PC-3 (cell line): ENCODE results near the gene SYT14. TPM values are rescaled to one million over a fixed set of nuclear protein-coding genes. Genes with fewer than 3 reads are reported as not detected.

ENCODE experiments used
- ATAC-seq: fragments of 200-7000 bp; cut with Tn5 transposase; 2 replicates; pipeline ENCODE4 v1.9.1; 2020; ENCODE audit warnings: mild to moderate bottlenecking, moderate library complexity
- BruUV-seq: library from RNA; stranded (reverse); fragments of 400-500 nt; replicated peaks from 2 replicates; lab custom pipeline; 2021; lab: Mats Ljungman, UMichigan
- CTCF ChIA-PET: fragments of 300-600 bp; sonication (Branson Sonifier 250); formaldehyde crosslinking; loops from one replicate; lab custom pipeline; 2022; ENCODE audit warnings: antibody characterized with exemption; lab: Charles Lee
- POLR2A ChIA-PET: fragments of 300-600 bp; sonication (Branson Sonifier 250); formaldehyde crosslinking; loops from one replicate; lab custom pipeline; 2022; ENCODE audit warnings: antibody characterized with exemption; ENCODE audit not compliant: unreplicated experiment; lab: Charles Lee
- DNase-seq: peaks from one replicate; pipeline ENCODE4 v3.0.0-alpha.2; 2015
- H2AFZ ChIP-seq: fragments of 300-600 bp; sonication (generic); 2 replicates; pipeline ENCODE4 v1.6.0; 2016; ENCODE audit warnings: antibody characterized with exemption, low read length
- H3F3A ChIP-seq: fragments of 300-600 bp; sonication (generic); one replicate; pipeline ENCODE4 v1.6.0; 2017; ENCODE audit warnings: antibody characterized with exemption, low read length, control low read depth, mild to moderate bottlenecking; ENCODE audit not compliant: unreplicated experiment
- H3K27ac ChIP-seq: fragments of 300-600 bp; sonication (generic); 2 replicates; pipeline ENCODE4 v1.5.1; 2016; ENCODE audit warnings: mild to moderate bottlenecking, low read length
- H3K27me3 ChIP-seq: fragments of 300-600 bp; sonication (generic); 2 replicates; pipeline ENCODE4 v1.6.1; 2016; ENCODE audit warnings: low read length, mixed read lengths
- H3K36me3 ChIP-seq: fragments of 300-600 bp; sonication (generic); 2 replicates; pipeline ENCODE4 v1.6.1; 2016; ENCODE audit warnings: low read depth, mixed run types, low read length, mixed read lengths
- H3K4me1 ChIP-seq: fragments of 300-600 bp; sonication (generic); 2 replicates; pipeline ENCODE4 v1.5.1; 2016; ENCODE audit warnings: low read length; ENCODE audit not compliant: insufficient read depth
- H3K4me2 ChIP-seq: fragments of 300-600 bp; sonication (generic); 2 replicates; pipeline ENCODE4 v1.6.0; 2016; ENCODE audit warnings: low read length
- H3K4me3 ChIP-seq: fragments of 300-600 bp; sonication (generic); 2 replicates; pipeline ENCODE4 v1.5.1; 2016; ENCODE audit warnings: mild to moderate bottlenecking, low read length, mixed read lengths
- H3K79me2 ChIP-seq: fragments of 300-600 bp; sonication (generic); 2 replicates; pipeline ENCODE4 v1.6.1; 2017; ENCODE audit warnings: low read length, mixed read lengths
- H3K9ac ChIP-seq: fragments of 300-600 bp; sonication (generic); 2 replicates; pipeline ENCODE4 v1.6.0; 2016; ENCODE audit warnings: mild to moderate bottlenecking, low read length
- H3K9me2 ChIP-seq: fragments of 300-600 bp; sonication (generic); replicated peaks from 2 replicates; pipeline ENCODE4 v1.6.1; 2016; ENCODE audit warnings: mixed run types, low read length, mixed read lengths
- H3K9me3 ChIP-seq: fragments of 300-600 bp; sonication (generic); 2 replicates; pipeline ENCODE4 v1.6.1; 2016; ENCODE audit warnings: low read length, mixed read lengths
- H4K20me1 ChIP-seq: fragments of 300-600 bp; sonication (generic); 2 replicates; pipeline ENCODE4 v1.6.1; 2016; ENCODE audit warnings: low read length, mixed read lengths
- CTCF ChIP-seq: fragments of 300-600 bp; sonication (generic); conservative IDR thresholded peaks from 2 replicates; pipeline ENCODE4 v1.5.1; 2017; ENCODE audit warnings: antibody characterized with exemption, low read depth, mild to moderate bottlenecking, low read length
- EZH2 ChIP-seq: fragments of 300-600 bp; sonication (generic); IDR thresholded peaks from one replicate; pipeline ENCODE4 v1.6.1; 2017; ENCODE audit warnings: antibody characterized with exemption, mild to moderate bottlenecking, low read length; ENCODE audit not compliant: unreplicated experiment
- EZH2phosphoT487 ChIP-seq: fragments of 300-600 bp; sonication (generic); IDR thresholded peaks from 2 replicates; pipeline ENCODE4 v1.6.1; 2018; ENCODE audit warnings: mild to moderate bottlenecking, antibody characterized with exemption, low read length, borderline replicate concordance
- intact Hi-C: fragments of 100-400 bp; cut with micrococcal nuclease; formaldehyde crosslinking; loops from 2 replicates; pipeline ENCODE4 v1.9.0; 2023
- total RNA-seq: library from RNA; depleted of rRNA; stranded (reverse); fragments of >200 nt; gene quantifications from 2 replicates; pipeline ENCODE4 v1.2.3, GENCODE V29; 2014

The SYT14 gene
- total RNA-seq, 1 experiment from 2014 or later, result 5.2 TPM

GRCh38 chr1:209999005-209999404 lies 61.0 kb downstream of the SYT14 start:
- CTCF ChIA-PET, result no interaction called here
- H3K27me3 ChIP-seq, result no peaks in the 10 kb centered on the region
- intact Hi-C loops, result no loop called here

GRCh38 chr1:210001751-210002150 lies 63.7 kb downstream of the SYT14 start:
- Histone ChIP-seq H3K4me1 (no peaks in the 10 kb centered on the region), H2AFZ (no peak overlapping the region), H4K20me1 (no peaks in the 10 kb centered on the region), H3K9ac (no peak overlapping the region), H3K9me2 (no peaks in the 10 kb centered on the region), H3K9me3 (no peaks in the 10 kb centered on the region), H3K27me3 (no peaks in the 10 kb centered on the region; the same call in 1 of the 2 replicates), H3K4me3 (no peak overlapping the region), H3K27ac (no peak overlapping the region), H3K79me2 (no peaks in the 10 kb centered on the region), H3K36me3 (no peaks in the 10 kb centered on the region), H3F3A (no peaks in the 10 kb centered on the region), H3K4me2 (no peak overlapping the region)
- DNase-seq (no peak), ATAC-seq (no peak)
- no TSS peak for BruUV-seq
- POLR2A ChIA-PET, result no interaction called here
- intact Hi-C loops, result no loop called here
- TF ChIP-seq CTCF, result no peak
- no peak for TF ChIP-seq EZH2
- no peak for TF ChIP-seq EZH2phosphoT487
- CTCF ChIA-PET, result no interaction called here

More at GRCh38 chr1:209999005-209999404, 61.0 kb downstream of the SYT14 start:
- no peak overlapping the region for H3K4me3 ChIP-seq
- H3K9ac ChIP-seq, result no peak overlapping the region
- TF ChIP-seq EZH2, result no peak
- no peak for TF ChIP-seq EZH2phosphoT487
- TF ChIP-seq CTCF, result no peak
- no peak for ATAC-seq
- H4K20me1 ChIP-seq, result no peaks in the 10 kb centered on the region
- no peaks in the 10 kb centered on the region for H3K79me2 ChIP-seq
- no peak for DNase-seq
- no peaks in the 10 kb centered on the region for H3K36me3 ChIP-seq
- no peak overlapping the region for H3K4me2 ChIP-seq
- no peaks in the 10 kb centered on the region for H3K9me2 ChIP-seq
- H3K9me3 ChIP-seq, result no peaks in the 10 kb centered on the region
- no peak overlapping the region for H3K27ac ChIP-seq
- no peaks in the 10 kb centered on the region for H3K4me1 ChIP-seq
- POLR2A ChIA-PET, result no interaction called here
- BruUV-seq, result no TSS peak
- H2AFZ ChIP-seq, result no peak overlapping the region
- H3F3A ChIP-seq, result no peaks in the 10 kb centered on the region

- BruUV-seq, result no TSS peak
- Histone ChIP-seq H3K4me2 (no peak overlapping the region), H3K9me2 (no peaks in the 10 kb centered on the region), H2AFZ (no peak overlapping the region), H3F3A (no peaks in the 10 kb centered on the region), H3K4me3 (no peak overlapping the region), H3K79me2 (no peaks in the 10 kb centered on the region), H3K9ac (no peak overlapping the region), H3K9me3 (no peaks in the 10 kb centered on the region), H3K27me3 (no peaks in the 10 kb centered on the region; the same call in 1 of the 2 replicates), H3K36me3 (no peaks in the 10 kb centered on the region), H4K20me1 (no peaks in the 10 kb centered on the region), H3K4me1 (no peaks in the 10 kb centered on the region), H3K27ac (no peak overlapping the region)
- POLR2A ChIA-PET, result no interaction called here
- DNase-seq, result no peak
- intact Hi-C loops, result no loop called here
- TF ChIP-seq CTCF (no peak), EZH2 (no peak), EZH2phosphoT487 (no peak)
- CTCF ChIA-PET, result no interaction called here
- ATAC-seq, result no peak
These were observed 65.5 kb downstream of the SYT14 start for GRCh38 chr1:210003501-210003900.
